K562 (cell line): Measurements from ENCODE around the gene IGSF21. TPM values are rescaled to one million over a fixed set of nuclear protein-coding genes. Genes with fewer than 3 reads are reported as not detected.

Experiments
- ATAC-seq: fragments of 200-7000 bp; cut with Tn5 transposase; 3 replicates; pipeline ENCODE4 v1.9.1; 2020; ENCODE audit warnings: moderate library complexity
- BruUV-seq: library from RNA; stranded (reverse); fragments of 400-500 nt; replicated peaks from 2 replicates; lab custom pipeline; 2021; lab: Mats Ljungman, UMichigan
- CTCF ChIA-PET: fragments of 300-600 bp; formaldehyde crosslinking; extraction: SDS; loops from one replicate; lab custom pipeline; 2021; ENCODE audit warnings: low intra/inter-chr PET ratio; lab: Yijun Ruan, JAX
- POLR2A ChIA-PET: fragments of 300-600, 350-650 bp; sonication (Branson Sonifier 250); formaldehyde crosslinking; extraction: SDS; loops from one replicate; lab custom pipeline; 2021; ENCODE audit warnings: antibody characterized with exemption, inconsistent platforms; lab: Yijun Ruan, JAX
- DNase-seq, 4 experiments: peaks; one replicate each; pipeline versions ENCODE4 v3.0.0 to v3.0.0-alpha.2; 2011 to 2018; ENCODE audit warnings: low spot score in 3 of 4, mixed read lengths in 3 of 4; ENCODE audit errors: extremely low read depth in 1 of 4
- FAIRE-seq: peaks from 2 replicates; lab custom pipeline; 2011; peaks lifted over from hg19 to GRCh38; lab: Jason Lieb, UNC
- H2AFZ ChIP-seq: 2 replicates; pipeline ENCODE4 v1.6.0; 2011; ENCODE audit warnings: low read depth, low read length, control low read depth, inconsistent platforms
- H3K27ac ChIP-seq: fragments of 200-600 bp; 3 replicates; pipeline ENCODE4 v1.8.0; 2011; ENCODE audit warnings: low read depth, mild to moderate bottlenecking, control low read depth, inconsistent platforms, low read length, moderate library complexity, mixed read lengths; ENCODE audit errors: extremely low read depth
- H3K27me3 ChIP-seq, 2 experiments: fragments of 300-600 bp in 1 of 2; 2 replicates in 1 of 2; 3 replicates in 1 of 2; pipeline versions ENCODE4 v1.6.0 to v1.8.0; 2011; ENCODE audit warnings: inconsistent platforms in 2 of 2, low read length in 2 of 2, mild to moderate bottlenecking in 1 of 2, mixed read lengths in 1 of 2, moderate library complexity in 1 of 2; ENCODE audit not compliant: control insufficient read depth in 2 of 2, insufficient read depth in 2 of 2
- H3K36me3 ChIP-seq: fragments of 300-600 bp; 3 replicates; pipeline ENCODE4 v1.8.0; 2011; ENCODE audit warnings: mild to moderate bottlenecking, low read length, inconsistent platforms; ENCODE audit not compliant: control insufficient read depth, insufficient read depth
- H3K4me1 ChIP-seq, 2 experiments: fragments of 200-600 bp in 1 of 2; replicated peaks in 1 of 2; 2 replicates in 1 of 2; 3 replicates in 1 of 2; pipeline versions ENCODE4 v1.5.1 to v1.8.0; 2011; ENCODE audit warnings: inconsistent platforms in 2 of 2, low read length in 2 of 2, mild to moderate bottlenecking in 1 of 2, mixed read lengths in 1 of 2, moderate library complexity in 1 of 2; ENCODE audit not compliant: control insufficient read depth in 2 of 2, insufficient read depth in 2 of 2
- H3K4me2 ChIP-seq: 2 replicates; pipeline ENCODE4 v1.6.1; 2011; ENCODE audit warnings: low read length, control low read depth, inconsistent platforms, mixed read lengths; ENCODE audit not compliant: insufficient read depth
- H3K4me3 ChIP-seq: fragments of 200-600 bp; sonication (generic), shearing (Covaris generic); 2 replicates; pipeline ENCODE4 v1.5.1; 2016; ENCODE audit warnings: control low read depth, inconsistent platforms
- H3K79me2 ChIP-seq: fragments of 200-600 bp; 3 replicates; pipeline ENCODE4 v1.8.0; 2011; ENCODE audit warnings: low read length, inconsistent platforms; ENCODE audit not compliant: control insufficient read depth, insufficient read depth
- H3K9ac ChIP-seq, 2 experiments: 2 replicates each; pipeline versions ENCODE4 v1.6.0 to v1.6.1; 2011; ENCODE audit warnings: low read depth in 2 of 2, low read length in 2 of 2, control low read depth in 1 of 2, inconsistent platforms in 1 of 2, mild to moderate bottlenecking in 1 of 2, mixed read lengths in 1 of 2; ENCODE audit not compliant: insufficient read depth in 1 of 2
- H3K9me1 ChIP-seq: one replicate; pipeline ENCODE4 v1.6.0; 2011; ENCODE audit warnings: inconsistent platforms, mild to moderate bottlenecking, low read length, moderate library complexity; ENCODE audit not compliant: control insufficient read depth, insufficient read depth
- H3K9me3 ChIP-seq: replicated peaks from 2 replicates; pipeline ENCODE4 v1.5.1; 2011; ENCODE audit warnings: low read depth, low read length, inconsistent platforms; ENCODE audit not compliant: control insufficient read depth, insufficient read depth
- H4K20me1 ChIP-seq: replicated peaks from 2 replicates; pipeline ENCODE4 v1.6.1; 2011; ENCODE audit warnings: low read length, inconsistent platforms, mixed read lengths; ENCODE audit not compliant: control insufficient read depth, insufficient read depth
- EHMT2 ChIP-seq: fragments of 450-650 bp; IDR thresholded peaks from 2 replicates; pipeline ENCODE4 v1.6.1; 2018; ENCODE audit warnings: antibody characterized with exemption
- HMGN3 ChIP-seq: IDR thresholded peaks from 2 replicates; pipeline ENCODE4 v1.6.1; 2011; ENCODE audit warnings: borderline replicate concordance, low read depth, mild to moderate bottlenecking, mixed read lengths, low read length; ENCODE audit not compliant: insufficient read length; ENCODE audit errors: extremely low read depth
- RFX7 ChIP-seq: fragments of 250-450 bp; sonication (Bioruptor Pico); IDR thresholded peaks from 2 replicates; pipeline ENCODE4 v1.5.1; 2021; ENCODE audit warnings: mild to moderate bottlenecking
- SRSF1 ChIP-seq: fragments of 200-400 bp; formaldehyde crosslinking; IDR thresholded peaks from 2 replicates; pipeline ENCODE4 v1.6.1; 2017; ENCODE audit warnings: mild to moderate bottlenecking, low read depth, low read length, moderate library complexity
- ZNF253 ChIP-seq: fragments of 250-450 bp; sonication (Bioruptor Pico); conservative IDR thresholded peaks from 2 replicates; pipeline ENCODE4 v1.6.1; 2021; ENCODE audit warnings: mild to moderate bottlenecking
- WGBS: fragments of 100-300 bp; shearing (Covaris generic); methylation state at CpG from one replicate; pipeline ENCODE4 v1.1.6; 2016; ENCODE audit warnings: low coverage, mixed read lengths; ENCODE audit not compliant: insufficient coverage; ENCODE audit errors: missing lambda C conversion rate; 5-methylcytosine and 5-hydroxymethylcytosine counted together
- in situ Hi-C: fragments of 300-500 bp; cut with MboI; formaldehyde crosslinking; loops from 4 replicates; pipeline ENCODE4 v1.15.0; 2018; ENCODE audit warnings: inconsistent platforms, mixed read lengths
- intact Hi-C: fragments of 100-400 bp; cut with micrococcal nuclease; formaldehyde crosslinking; loops from 2 replicates; pipeline ENCODE4 v1.14.2; 2022
- polyA plus RNA-seq, 8 experiments: library from polyadenylated mRNA; depleted of rRNA in 4 of 8; stranded (reverse) in 5 of 8; unstranded in 3 of 8; fragments of >200 nt; fragmentation: Nextera tagmentation in 2 of 8; fragmentation: Illumina TruSeq in 1 of 8; extraction: Ambion mirVana in 2 of 8; extraction: Trizol in 1 of 8; gene quantifications; 2 replicates each; pipeline versions ENCODE4 v1.2.1 to v1.2.3, GENCODE V29; 2011 to 2014; ENCODE audit warnings: inconsistent platforms in 1 of 8, missing spikeins in 1 of 8
- total RNA-seq, 7 experiments: library from RNA; depleted of rRNA in 6 of 7; stranded (reverse); fragments of >200 nt in 6 of 7; fragmentation: Illumina TruSeq in 2 of 7; extraction: Trizol in 2 of 7; gene quantifications; 2 replicates each; pipeline versions ENCODE4 v1.2.1 to v1.2.3, GENCODE V29; 2011 to 2021; ENCODE audit warnings: low replicate concordance in 1 of 7
- TF ChIP-seq, protein P1 (sequence below): fragments of 450-650 bp; formaldehyde crosslinking; IDR thresholded peaks from 2 replicates; pipeline ENCODE4 v1.4.0; 2020; ENCODE audit warnings: mild to moderate bottlenecking, moderate library complexity

IGSF21 gene
- total and polyA plus RNA-seq, 9 of the 15 experiments (the other 6 are each of a cell fraction or from before 2014, with no cell fraction given), result not detected

GRCh38 chr1:18114726-18115410, 7.3 kb downstream of the IGSF21 start:
- H3K36me3 ChIP-seq, result no peaks in the 10 kb centered on the region
- intact Hi-C loops (no loop called here), in situ Hi-C loops (no loop called here)
- no peak for ATAC-seq
- H2AFZ ChIP-seq, result no peak overlapping the region
- H3K9me1 ChIP-seq, result no peaks in the 10 kb centered on the region
- H3K79me2 ChIP-seq, result no peaks in the 10 kb centered on the region
- TF ChIP-seq HMGN3 (no peak), EHMT2 (no peak), SRSF1 (no peak), ZNF253 (CRISPR knock-in tag) (no peak), RFX7 (CRISPR knock-in tag) (no peak)
- TF ChIP-seq, protein P1, sequence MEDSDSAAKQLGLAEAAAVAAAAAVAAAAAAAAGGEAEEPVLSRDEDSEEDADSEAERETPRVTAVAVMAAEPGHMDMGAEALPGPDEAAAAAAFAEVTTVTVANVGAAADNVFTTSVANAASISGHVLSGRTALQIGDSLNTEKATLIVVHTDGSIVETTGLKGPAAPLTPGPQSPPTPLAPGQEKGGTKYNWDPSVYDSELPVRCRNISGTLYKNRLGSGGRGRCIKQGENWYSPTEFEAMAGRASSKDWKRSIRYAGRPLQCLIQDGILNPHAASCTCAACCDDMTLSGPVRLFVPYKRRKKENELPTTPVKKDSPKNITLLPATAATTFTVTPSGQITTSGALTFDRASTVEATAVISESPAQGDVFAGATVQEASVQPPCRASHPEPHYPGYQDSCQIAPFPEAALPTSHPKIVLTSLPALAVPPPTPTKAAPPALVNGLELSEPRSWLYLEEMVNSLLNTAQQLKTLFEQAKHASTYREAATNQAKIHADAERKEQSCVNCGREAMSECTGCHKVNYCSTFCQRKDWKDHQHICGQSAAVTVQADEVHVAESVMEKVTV (CRISPR knock-in tag), result no peak
- TF ChIP-seq, all 486 proteins: peak for 0
- Histone ChIP-seq H3K27me3 (peaks cover 0 to 26% of the 10 kb centered on the region in 2 experiments; a peak in 3 of 5 replicates), H3K4me2 (no peak overlapping the region), H3K9ac (no peak overlapping the region), H3K4me1 (peaks cover 0 to 13% of the 10 kb centered on the region in 2 experiments; a peak in 2 of 5 replicates), H3K27ac (no peak overlapping the region), H3K4me3 (no peak overlapping the region), H3K9me3 (no peaks in the 10 kb centered on the region), H4K20me1 (no peaks in the 10 kb centered on the region)
- FAIRE-seq, result no peak
- CTCF ChIA-PET, result no interaction called here
- no peak for DNase-seq
- BruUV-seq, result no TSS peak
- POLR2A ChIA-PET, result interaction anchor here (0.6 kb wide), 1 partner anchor 114 kb away, joined by 3 read pairs; no protein-coding TSS in a partner anchor
- WGBS, result 0% methylated on average over 3 of the region's 3 CpGs
